Measurements from ENCODE around the gene USP12.

GRCh38 chr13:27130979-27131623, 40.5 kb downstream of the USP12 start:
- TF ChIP-seq CTCF (IDR thresholded peaks at IDR 0.05; ENCODE audit: low read depth, low read length) (no peak), EZH2phosphoT487 (IDR thresholded peaks at IDR 0.05; ENCODE audit: low read depth) (peak; percentile 86; the same call in 1 of the 2 replicates)

Data from OCI-LY3 (cell line).